Measurements from ENCODE around the gene UBA1. TPM values are rescaled to one million over a fixed set of nuclear protein-coding genes. Genes with fewer than 3 reads are reported as not detected.

Gene UBA1
- total and polyA plus RNA-seq, 10 donors = 57.7 to 207 (median 191) TPM

GRCh38 chrX:47198687-47199080 is 5.1 kb downstream of the UBA1 start:
- H3K27me3 ChIP-seq (replicated peaks in 1 of 7) = no peaks in the 10 kb centered on the region
- TF ChIP-seq, protein P1, sequence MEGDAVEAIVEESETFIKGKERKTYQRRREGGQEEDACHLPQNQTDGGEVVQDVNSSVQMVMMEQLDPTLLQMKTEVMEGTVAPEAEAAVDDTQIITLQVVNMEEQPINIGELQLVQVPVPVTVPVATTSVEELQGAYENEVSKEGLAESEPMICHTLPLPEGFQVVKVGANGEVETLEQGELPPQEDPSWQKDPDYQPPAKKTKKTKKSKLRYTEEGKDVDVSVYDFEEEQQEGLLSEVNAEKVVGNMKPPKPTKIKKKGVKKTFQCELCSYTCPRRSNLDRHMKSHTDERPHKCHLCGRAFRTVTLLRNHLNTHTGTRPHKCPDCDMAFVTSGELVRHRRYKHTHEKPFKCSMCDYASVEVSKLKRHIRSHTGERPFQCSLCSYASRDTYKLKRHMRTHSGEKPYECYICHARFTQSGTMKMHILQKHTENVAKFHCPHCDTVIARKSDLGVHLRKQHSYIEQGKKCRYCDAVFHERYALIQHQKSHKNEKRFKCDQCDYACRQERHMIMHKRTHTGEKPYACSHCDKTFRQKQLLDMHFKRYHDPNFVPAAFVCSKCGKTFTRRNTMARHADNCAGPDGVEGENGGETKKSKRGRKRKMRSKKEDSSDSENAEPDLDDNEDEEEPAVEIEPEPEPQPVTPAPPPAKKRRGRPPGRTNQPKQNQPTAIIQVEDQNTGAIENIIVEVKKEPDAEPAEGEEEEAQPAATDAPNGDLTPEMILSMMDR (IDR thresholded peaks at IDR 0.05 in 8 of 11, conservative IDR thresholded peaks at IDR 0.05 in 3 of 11) = no peak
- TF ChIP-seq POLR2AphosphoS5 (IDR thresholded peaks at IDR 0.05) = peak in 1 of 3 donors; percentile 37
- intact Hi-C loops (cut with DNase I; ENCODE audit: low total_unique reads) = loop anchor here (10.0 kb wide), 1 partner anchor 326 kb away; no protein-coding TSS in a partner anchor
- DNase-seq = no peak
- peak overlapping the region in 3 of 8 donors; percentile 1 to 97 (median 50) for H3K27ac ChIP-seq
- peaks cover 29 to 52% (median 43%) of the 10 kb centered on the region in 6 donors for H3K4me1 ChIP-seq
- 73 to 88% (median 84%) methylated on average over 10 to 15 of the region's 15 CpGs for WGBS, 5 donors
- H3K9me3 ChIP-seq = no peaks in the 10 kb centered on the region
- peaks cover 8 to 71% (median 59%) of the 10 kb centered on the region in 6 donors for H3K36me3 ChIP-seq
- H3K4me3 ChIP-seq = no peak overlapping the region

- H3K27me3 ChIP-seq (replicated peaks in 1 of 7) = no peaks in the 10 kb centered on the region
- 84 to 94% (median 93%) methylated on average over 8 to 10 of the region's 10 CpGs for WGBS, 5 donors
- peak overlapping the region in 1 of 8 donors; percentile 50 for H3K27ac ChIP-seq
- H3K4me1 ChIP-seq = peaks cover 29 to 51% (median 42%) of the 10 kb centered on the region in 6 donors
- no peak for DNase-seq
- H3K4me3 ChIP-seq = no peak overlapping the region
- H3K36me3 ChIP-seq = peaks cover 8 to 77% (median 66%) of the 10 kb centered on the region in 6 donors
- no peak for TF ChIP-seq POLR2AphosphoS5 (IDR thresholded peaks at IDR 0.05)
- TF ChIP-seq, protein P1 (IDR thresholded peaks at IDR 0.05 in 8 of 11, conservative IDR thresholded peaks at IDR 0.05 in 3 of 11) = no peak
- TF ChIP-seq POLR2A (IDR thresholded peaks at IDR 0.05) = no peak
- intact Hi-C loops (cut with DNase I; ENCODE audit: low total_unique reads) = loop anchor here (10.0 kb wide), 1 partner anchor 326 kb away; no protein-coding TSS in a partner anchor
- H3K9me3 ChIP-seq = no peaks in the 10 kb centered on the region
Measured at GRCh38 chrX:47199286-47199685, 5.7 kb downstream of the UBA1 start.

- Histone ChIP-seq H3K4me1 (peaks cover 19 to 38% (median 29%) of the 10 kb centered on the region in 6 donors), H3K27ac (no peak overlapping the region), H3K4me3 (no peak overlapping the region), H3K27me3 (replicated peaks in 1 of 7) (no peaks in the 10 kb centered on the region), H3K9me3 (no peaks in the 10 kb centered on the region), H3K36me3 (peaks cover 8 to 90% (median 78%) of the 10 kb centered on the region in 6 donors)
- DNase-seq = no peak
- WGBS, 5 donors = 87 to 95% (median 92%) methylated on average over 9 of the region's 9 CpGs
- TF ChIP-seq, protein P1 (IDR thresholded peaks at IDR 0.05 in 8 of 11, conservative IDR thresholded peaks at IDR 0.05 in 3 of 11) = no peak
- peak in 1 of 3 donors; percentile 11 for TF ChIP-seq POLR2AphosphoS5 (IDR thresholded peaks at IDR 0.05)
- intact Hi-C loops (cut with DNase I; ENCODE audit: low total_unique reads) = no loop called here
Measured at GRCh38 chrX:47200385-47201150, 6.9 kb downstream of the UBA1 start.

- intact Hi-C loops (cut with DNase I; ENCODE audit: low total_unique reads) = no loop called here
- WGBS, 5 donors = 84 to 96% (median 90%) methylated on average over 8 to 9 of the region's 9 CpGs
Measured at GRCh38 chrX:47201345-47201944, 7.8 kb downstream of the UBA1 start.

More at GRCh38 chrX:47201345-47201944, 7.8 kb downstream of the UBA1 start:
- no peak for DNase-seq
- Histone ChIP-seq H3K27me3 (replicated peaks in 1 of 7) (no peaks in the 10 kb centered on the region), H3K36me3 (peaks cover 11 to 98% (median 87%) of the 10 kb centered on the region in 6 donors), H3K9me3 (no peaks in the 10 kb centered on the region), H3K4me1 (peaks cover 10 to 29% (median 20%) of the 10 kb centered on the region in 6 donors), H3K27ac (no peak overlapping the region), H3K4me3 (no peak overlapping the region)
- TF ChIP-seq POLR2AphosphoS5 (IDR thresholded peaks at IDR 0.05) = no peak
- TF ChIP-seq POLR2A (IDR thresholded peaks at IDR 0.05) = no peak
- TF ChIP-seq, protein P1 (IDR thresholded peaks at IDR 0.05 in 8 of 11, conservative IDR thresholded peaks at IDR 0.05 in 3 of 11) = no peak

All from spleen (tissue), 11 donors.